Common myeloid progenitor, CD34-positive (primary cell): ENCODE data around the gene TMEM158.

Source experiments
- CTCF ChIA-PET: fragments of 350-600 bp; sonication (Branson Sonifier 250); formaldehyde crosslinking; loops from one replicate; lab custom pipeline; 2021; ENCODE audit warnings: antibody characterized with exemption; lab: Charles Lee
- POLR2A ChIA-PET: fragments of 350-600 bp; sonication (Branson Sonifier 250); formaldehyde crosslinking; loops from one replicate; lab custom pipeline; 2021; ENCODE audit warnings: antibody characterized with exemption; lab: Charles Lee
- DNase-seq, 3 donors: peaks; one replicate each; pipeline versions ENCODE4 v3.0.0 to v3.0.0-alpha.2; 2013
- H3K27ac ChIP-seq, 2 experiments: 1 replicate in 1 of 2; 2 replicates in 1 of 2; pipeline ENCODE4 v1.7.0; 2013; ENCODE audit warnings: inconsistent platforms in 2 of 2, low read length in 2 of 2, mild to moderate bottlenecking in 2 of 2, low read depth in 1 of 2, moderate library complexity in 1 of 2; ENCODE audit not compliant: severe bottlenecking in 2 of 2, insufficient read depth in 1 of 2, poor library complexity in 1 of 2
- H3K27me3 ChIP-seq, 5 experiments: replicated peaks in 2 of 5; 1 replicate in 3 of 5; 2 replicates in 2 of 5; pipeline versions ENCODE4 v1.6.1 to v1.7.0; 2013; ENCODE audit warnings: low read length in 4 of 5, mild to moderate bottlenecking in 2 of 5, moderate library complexity in 2 of 5, inconsistent platforms in 1 of 5; ENCODE audit not compliant: insufficient read depth in 5 of 5, control insufficient read depth in 4 of 5
- H3K36me3 ChIP-seq, 4 experiments: 1 replicate in 2 of 4; 2 replicates in 2 of 4; pipeline versions ENCODE4 v1.6.1 to v1.7.0; 2013; ENCODE audit warnings: low read length in 3 of 4, control low read depth in 1 of 4, mild to moderate bottlenecking in 1 of 4; ENCODE audit not compliant: control insufficient read depth in 4 of 4, insufficient read depth in 4 of 4
- H3K4me1 ChIP-seq, 4 experiments: 1 replicate in 3 of 4; 2 replicates in 1 of 4; pipeline versions ENCODE4 v1.6.1 to v1.7.1; 2013; ENCODE audit warnings: low read length in 3 of 4, mild to moderate bottlenecking in 3 of 4, control low read depth in 1 of 4, inconsistent platforms in 1 of 4, moderate library complexity in 1 of 4; ENCODE audit not compliant: control insufficient read depth in 4 of 4, insufficient read depth in 4 of 4; ENCODE audit errors: control extremely low read depth in 1 of 4
- H3K4me3 ChIP-seq, 7 experiments: 1 replicate in 4 of 7; 2 replicates in 3 of 7; pipeline versions ENCODE4 v1.5.1 to v1.7.0; 2013; ENCODE audit warnings: mild to moderate bottlenecking in 7 of 7, low read length in 6 of 7, moderate library complexity in 6 of 7, inconsistent platforms in 2 of 7, low read depth in 2 of 7, control low read depth in 1 of 7; ENCODE audit not compliant: insufficient read depth in 4 of 7, control insufficient read depth in 1 of 7; ENCODE audit errors: extremely low read depth in 1 of 7
- H3K9me3 ChIP-seq, 5 experiments: 1 replicate in 4 of 5; 2 replicates in 1 of 5; pipeline versions ENCODE4 v1.6.1 to v1.7.1; 2013; ENCODE audit warnings: low read length in 4 of 5, mild to moderate bottlenecking in 2 of 5, inconsistent platforms in 1 of 5, low read depth in 1 of 5, moderate library complexity in 1 of 5; ENCODE audit not compliant: control insufficient read depth in 4 of 5, insufficient read depth in 2 of 5; ENCODE audit errors: control extremely low read depth in 1 of 5
- WGBS: methylation state at CpG from one replicate; pipeline ENCODE4 v1.1.5; 2013; ENCODE audit not compliant: insufficient coverage; 5-methylcytosine and 5-hydroxymethylcytosine counted together

Gene TMEM158

DNA sequence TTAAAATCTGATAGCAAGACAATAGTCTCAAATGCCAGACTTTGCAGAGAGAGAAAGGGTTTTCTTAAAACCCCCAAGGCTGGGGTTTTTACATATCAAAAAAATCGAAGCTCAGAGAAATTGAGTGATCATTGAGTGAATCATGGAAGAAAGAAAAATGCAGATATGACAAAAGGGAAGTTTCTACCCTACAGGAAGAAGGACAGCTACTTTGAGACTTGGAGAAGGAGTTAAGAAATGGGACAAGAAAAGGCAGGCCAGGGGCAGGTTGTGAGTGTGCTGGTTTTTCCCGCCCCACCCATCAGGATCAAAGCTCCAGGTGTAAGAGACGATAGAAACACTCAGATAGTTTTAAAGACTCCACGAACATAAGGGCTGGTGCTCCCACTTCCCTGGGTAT lies 18.6 kb downstream of the TMEM158 start:
- peaks cover 0 to 5% (median 2%) of the 10 kb centered on the region in 4 experiments for H3K4me1 ChIP-seq
- H3K27me3 ChIP-seq, result no peaks in the 10 kb centered on the region
- H3K9me3 ChIP-seq, result no peaks in the 10 kb centered on the region
- WGBS, result 90% methylated on average over 4 of the region's 4 CpGs
- ChIA-PET POLR2A (interaction anchor here (1.0 kb wide), 1 partner anchor 161 kb away, joined by 3 read pairs; no protein-coding TSS in a partner anchor), CTCF (interaction anchor here (1.2 to 16.0 kb wide), 2 partner anchors 10 to 166 kb away, joined by 3 to 300 read pairs; no protein-coding TSS in a partner anchor)
- no peak overlapping the region for H3K4me3 ChIP-seq
- no peak overlapping the region for H3K27ac ChIP-seq
- no peaks in the 10 kb centered on the region for H3K36me3 ChIP-seq
- DNase-seq, result no peak

DNA sequence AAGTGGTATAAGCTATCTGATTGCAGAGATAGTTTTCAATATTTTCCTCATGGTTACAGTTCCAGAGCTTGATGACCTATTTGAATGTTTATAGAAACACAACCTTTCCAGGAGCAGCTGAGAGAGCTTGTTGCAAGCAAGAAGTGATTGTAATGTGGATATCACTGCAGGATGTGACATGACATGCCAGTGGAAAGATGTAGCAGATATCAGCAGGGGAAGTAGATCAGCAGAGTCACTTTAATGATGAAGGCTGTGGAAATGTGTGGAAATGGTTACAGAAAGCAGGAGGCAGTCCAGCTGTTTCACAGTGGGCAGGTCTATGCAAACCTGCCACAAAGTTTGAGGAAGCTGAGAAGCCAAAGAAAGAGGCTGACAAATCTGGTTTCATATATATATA lies 21.0 kb downstream of the TMEM158 start:
- no peak overlapping the region for H3K27ac ChIP-seq
- H3K4me1 ChIP-seq, result peaks cover 0 to 4% (median 2%) of the 10 kb centered on the region in 4 experiments
- no peaks in the 10 kb centered on the region for H3K27me3 ChIP-seq
- no peaks in the 10 kb centered on the region for H3K36me3 ChIP-seq
- ChIA-PET CTCF (interaction anchor here (0.6 to 16.0 kb wide), 3 partner anchors 163 to 285 kb away, joined by 3 to 300 read pairs (median 3); no protein-coding TSS in a partner anchor), POLR2A (interaction anchor here (0.6 kb wide), 1 partner anchor 50 kb away, joined by 3 read pairs; no protein-coding TSS in a partner anchor)
- H3K4me3 ChIP-seq, result no peak overlapping the region
- peaks cover 0 to 2% (median 0%) of the 10 kb centered on the region in 5 experiments for H3K9me3 ChIP-seq
- DNase-seq, result peak in 2 of 3 donors; percentile 77 to 83

- H3K4me1 ChIP-seq, result peaks cover 0 to 4% (median 2%) of the 10 kb centered on the region in 4 experiments
- ChIA-PET CTCF (interaction anchor here (1.3 to 16.0 kb wide), 2 partner anchors 162 to 286 kb away, joined by 3 to 300 read pairs; no protein-coding TSS in a partner anchor), POLR2A (no interaction called here)
- WGBS, result 88% methylated on average over 1 of the region's 3 CpGs
- peaks cover 0 to 2% (median 0%) of the 10 kb centered on the region in 5 experiments for H3K9me3 ChIP-seq
- no peak overlapping the region for H3K27ac ChIP-seq
- H3K27me3 ChIP-seq, result no peaks in the 10 kb centered on the region
- no peak overlapping the region for H3K4me3 ChIP-seq
- H3K36me3 ChIP-seq, result no peaks in the 10 kb centered on the region
- no peak for DNase-seq
Observed at GRCh38 chr3:45204136-45204535, 22.0 kb downstream of the TMEM158 start.

- H3K27me3 ChIP-seq, result no peaks in the 10 kb centered on the region
- ChIA-PET CTCF (interaction anchor here (2.2 kb wide), 1 partner anchor 10 kb away, joined by 7 read pairs; no protein-coding TSS in a partner anchor), POLR2A (no interaction called here)
- H3K9me3 ChIP-seq, result peaks cover 0 to 2% (median 0%) of the 10 kb centered on the region in 5 experiments
- H3K4me3 ChIP-seq, result no peak overlapping the region
- DNase-seq, result no peak
- 89% methylated on average over 5 of the region's 8 CpGs for WGBS
- H3K27ac ChIP-seq, result no peak overlapping the region
- no peaks in the 10 kb centered on the region for H3K36me3 ChIP-seq
- H3K4me1 ChIP-seq, result peaks cover 0 to 2% (median under 1%) of the 10 kb centered on the region in 4 experiments
Observed at GRCh38 chr3:45199837-45200648, 26.0 kb downstream of the TMEM158 start.

- H3K4me3 ChIP-seq, result no peak overlapping the region
- ChIA-PET POLR2A (no interaction called here), CTCF (interaction anchor here (1.5 kb wide), 1 partner anchor 13 kb away, joined by 3 read pairs; no protein-coding TSS in a partner anchor)
- DNase-seq, result no peak
- H3K27ac ChIP-seq, result no peak overlapping the region
- no peaks in the 10 kb centered on the region for H3K27me3 ChIP-seq
- peaks cover 0 to 2% (median 0%) of the 10 kb centered on the region in 5 experiments for H3K9me3 ChIP-seq
- no peaks in the 10 kb centered on the region for H3K36me3 ChIP-seq
- H3K4me1 ChIP-seq, result no peaks in the 10 kb centered on the region
- WGBS, result 96% methylated on average over 4 of the region's 5 CpGs
Observed at GRCh38 chr3:45198264-45199260, 27.5 kb downstream of the TMEM158 start.

DNA sequence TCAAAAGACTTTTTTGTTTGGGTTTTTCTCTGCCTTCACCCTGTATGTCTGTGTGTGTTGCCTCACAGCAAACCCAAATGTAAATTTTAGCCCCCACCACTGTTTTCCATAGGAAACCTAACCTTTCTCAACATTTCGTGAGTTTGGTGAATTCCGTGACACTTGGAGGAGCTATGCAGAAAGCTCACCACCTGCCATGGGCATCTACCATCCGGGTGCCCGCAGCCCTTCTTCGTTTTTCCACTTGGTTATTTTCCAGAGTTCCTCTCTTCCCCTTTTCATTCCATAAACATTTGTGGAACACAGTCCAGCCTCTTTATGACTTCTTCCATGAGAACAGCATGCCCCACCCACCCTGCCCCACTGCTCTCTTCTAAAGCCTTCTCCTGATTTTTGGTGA lies 31.3 kb downstream of the TMEM158 start:
- no peak overlapping the region for H3K4me3 ChIP-seq
- no peak for DNase-seq
- H3K4me1 ChIP-seq, result peaks cover 0 to 4% (median 0%) of the 10 kb centered on the region in 4 experiments
- WGBS, result 100% methylated on average over 4 of the region's 5 CpGs
- ChIA-PET CTCF (interaction anchor here (2.0 kb wide), 1 partner anchor 15 kb away, joined by 6 read pairs; no protein-coding TSS in a partner anchor), POLR2A (no interaction called here)
- no peak overlapping the region for H3K27ac ChIP-seq
- H3K36me3 ChIP-seq, result no peaks in the 10 kb centered on the region
- no peaks in the 10 kb centered on the region for H3K27me3 ChIP-seq
- H3K9me3 ChIP-seq, result no peaks in the 10 kb centered on the region
